ENCODE results near the gene SYNGR3. TPM values are rescaled to one million over a fixed set of nuclear protein-coding genes. Genes with fewer than 3 reads are reported as not detected.

Gene SYNGR3
- total RNA-seq, 1 donor from 2014 or later: 6.0 TPM

DNA sequence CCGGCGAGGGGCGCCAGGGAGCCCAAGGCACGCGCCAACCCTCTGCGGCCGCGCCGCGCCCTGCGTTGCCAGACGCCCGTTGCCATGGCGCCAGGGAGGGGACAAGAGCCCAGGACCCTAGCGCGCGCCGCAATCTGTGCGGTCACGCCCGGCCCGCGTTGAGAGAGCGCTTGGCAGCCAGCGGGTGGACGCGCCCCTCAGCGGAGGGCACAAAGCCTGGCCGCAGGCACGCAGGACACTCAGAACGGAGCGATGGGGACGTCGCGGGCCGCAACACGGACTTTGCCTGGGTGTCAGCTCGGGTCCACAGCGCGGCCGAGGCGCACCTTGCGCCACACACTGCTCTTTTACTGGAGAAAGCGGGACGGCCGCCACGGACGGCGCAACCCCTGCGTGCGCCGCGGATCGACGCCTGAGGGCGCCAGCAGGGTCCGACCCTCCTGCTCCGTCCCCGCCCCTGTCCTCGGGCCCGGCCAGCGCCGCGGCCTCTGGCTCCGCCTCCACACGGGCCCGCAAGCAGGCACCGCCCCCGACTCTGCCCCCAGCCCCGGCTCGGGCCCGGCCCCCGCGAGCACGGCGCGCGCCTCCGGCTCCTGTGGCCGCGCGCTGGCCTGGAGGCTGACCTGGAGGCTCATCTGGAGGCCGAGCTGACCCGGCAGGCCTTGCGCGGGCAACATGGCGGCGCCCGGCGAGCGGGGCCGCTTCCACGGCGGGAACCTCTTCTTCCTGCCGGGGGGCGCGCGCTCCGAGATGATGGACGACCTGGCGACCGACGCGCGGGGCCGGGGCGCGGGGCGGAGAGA lies 6.0 kb upstream of the SYNGR3 start, which contains the start of gene GFER:
Gene GFER, plus strand, starts transcription at position 650 of the 803 bp plus-strand sequence. Its CDS starts 26 bp downstream, at position 676.
- H3K9ac ChIP-seq (ENCODE audit: low read length): peak within 1 kb of the TSS; percentile 83
- Mint-ChIP-seq H3K4me3 (ENCODE audit: unreplicated experiment) (peak within 1 kb of the TSS; percentile 86), H3K27me3 (ENCODE audit: low read depth, unreplicated experiment) (peaks cover 23% of the 10 kb centered on the region), H3K9me3 (ENCODE audit: unreplicated experiment) (no peaks in the 10 kb centered on the region), H3K36me3 (ENCODE audit: low read depth, unreplicated experiment) (peaks cover 2% of the 10 kb centered on the region), H3K4me1 (ENCODE audit: low read depth, unreplicated experiment) (peaks cover 2% of the 10 kb centered on the region), H3K27ac (ENCODE audit: unreplicated experiment) (peak within 1 kb of the TSS; percentile 92)
- H3K4me2 ChIP-seq (ENCODE audit: low read length): peak within 1 kb of the TSS; percentile 91
- H3K4me1 ChIP-seq (ENCODE audit: insufficient read depth, low read length): peaks cover 15% of the 10 kb centered on the region
- peaks cover 33% of the 10 kb centered on the region for H3K27me3 ChIP-seq (ENCODE audit: insufficient read depth, low read length)
- H3K27ac ChIP-seq (ENCODE audit: low read depth, low read length): no peak within 1 kb of the TSS
- FAIRE-seq (no peak), DNase-seq (ENCODE audit: low read depth) (peak; percentile 79)
- peak within 1 kb of the TSS; percentile 68 for H3K4me3 ChIP-seq (ENCODE audit: insufficient read depth, low read depth, low read length)
- TF ChIP-seq, protein P1, sequence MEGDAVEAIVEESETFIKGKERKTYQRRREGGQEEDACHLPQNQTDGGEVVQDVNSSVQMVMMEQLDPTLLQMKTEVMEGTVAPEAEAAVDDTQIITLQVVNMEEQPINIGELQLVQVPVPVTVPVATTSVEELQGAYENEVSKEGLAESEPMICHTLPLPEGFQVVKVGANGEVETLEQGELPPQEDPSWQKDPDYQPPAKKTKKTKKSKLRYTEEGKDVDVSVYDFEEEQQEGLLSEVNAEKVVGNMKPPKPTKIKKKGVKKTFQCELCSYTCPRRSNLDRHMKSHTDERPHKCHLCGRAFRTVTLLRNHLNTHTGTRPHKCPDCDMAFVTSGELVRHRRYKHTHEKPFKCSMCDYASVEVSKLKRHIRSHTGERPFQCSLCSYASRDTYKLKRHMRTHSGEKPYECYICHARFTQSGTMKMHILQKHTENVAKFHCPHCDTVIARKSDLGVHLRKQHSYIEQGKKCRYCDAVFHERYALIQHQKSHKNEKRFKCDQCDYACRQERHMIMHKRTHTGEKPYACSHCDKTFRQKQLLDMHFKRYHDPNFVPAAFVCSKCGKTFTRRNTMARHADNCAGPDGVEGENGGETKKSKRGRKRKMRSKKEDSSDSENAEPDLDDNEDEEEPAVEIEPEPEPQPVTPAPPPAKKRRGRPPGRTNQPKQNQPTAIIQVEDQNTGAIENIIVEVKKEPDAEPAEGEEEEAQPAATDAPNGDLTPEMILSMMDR (IDR thresholded peaks at IDR 0.05; ENCODE audit: insufficient read depth, low read depth, low read length): no peak
- no peak for TF ChIP-seq EZH2 (IDR thresholded peaks at IDR 0.05; ENCODE audit: insufficient read depth, low read length)
- peaks cover 5% of the 10 kb centered on the region for H3K36me3 ChIP-seq (ENCODE audit: insufficient read depth, low read length)
- H4K20me1 ChIP-seq (ENCODE audit: insufficient read depth, low read length): peaks cover 48% of the 10 kb centered on the region
- no peaks in the 10 kb centered on the region for H3K9me3 ChIP-seq (ENCODE audit: insufficient read depth, low read depth, low read length)
- H3K79me2 ChIP-seq (ENCODE audit: insufficient read depth, low read length): peaks cover 16% of the 10 kb centered on the region
- H2AFZ ChIP-seq (ENCODE audit: low read depth, low read length): peak within 1 kb of the TSS; percentile 73

DNA sequence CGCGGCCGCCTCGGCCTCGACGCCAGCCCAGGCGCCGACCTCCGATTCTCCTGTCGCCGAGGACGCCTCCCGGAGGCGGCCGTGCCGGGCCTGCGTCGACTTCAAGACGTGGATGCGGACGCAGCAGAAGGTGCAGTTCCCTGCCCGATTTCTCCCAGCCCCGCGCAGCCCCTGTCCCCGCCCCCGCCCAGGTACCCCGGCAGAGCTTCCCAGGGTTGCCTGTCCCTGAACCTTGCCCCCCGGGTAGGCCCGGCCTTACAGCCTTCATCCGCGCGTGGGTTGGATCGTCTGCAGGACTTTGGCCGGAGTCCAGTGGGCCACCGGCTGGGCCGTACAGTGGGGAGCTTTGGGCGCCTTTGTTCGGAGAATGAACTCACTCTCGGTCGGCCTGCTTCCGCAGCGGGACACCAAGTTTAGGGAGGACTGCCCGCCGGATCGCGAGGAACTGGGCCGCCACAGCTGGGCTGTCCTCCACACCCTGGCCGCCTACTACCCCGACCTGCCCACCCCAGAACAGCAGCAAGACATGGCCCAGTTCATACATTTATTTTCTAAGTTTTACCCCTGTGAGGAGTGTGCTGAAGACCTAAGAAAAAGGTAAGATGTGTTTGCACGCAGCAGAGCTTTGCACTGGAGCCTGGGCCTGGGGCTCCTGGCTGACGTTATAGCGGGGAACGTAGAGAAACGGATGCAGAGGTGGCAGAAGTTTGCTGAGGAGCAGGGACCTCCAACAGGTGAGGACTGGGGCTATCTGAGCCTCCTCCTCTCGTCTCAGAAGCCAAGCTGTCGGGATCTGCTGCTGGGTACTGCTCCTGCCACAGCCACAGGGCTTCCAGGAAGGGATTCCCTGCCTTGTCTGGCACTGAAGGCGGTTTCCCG lies 5.2 kb upstream of the SYNGR3 start:
- peak overlapping the region; percentile 86 for H3K4me3 Mint-ChIP-seq (ENCODE audit: unreplicated experiment)
- H3K9me3 Mint-ChIP-seq (ENCODE audit: unreplicated experiment): no peaks in the 10 kb centered on the region
- Histone ChIP-seq H4K20me1 (ENCODE audit: insufficient read depth, low read length) (peaks cover 45% of the 10 kb centered on the region), H3K79me2 (ENCODE audit: insufficient read depth, low read length) (peaks cover 16% of the 10 kb centered on the region), H3K9me3 (ENCODE audit: insufficient read depth, low read depth, low read length) (no peaks in the 10 kb centered on the region), H3K9ac (ENCODE audit: low read length) (peak overlapping the region; percentile 83), H3K27me3 (ENCODE audit: insufficient read depth, low read length) (peaks cover 40% of the 10 kb centered on the region), H3K4me1 (ENCODE audit: insufficient read depth, low read length) (peaks cover 15% of the 10 kb centered on the region), H2AFZ (ENCODE audit: low read depth, low read length) (peak overlapping the region; percentile 60), H3K4me3 (ENCODE audit: insufficient read depth, low read depth, low read length) (peak overlapping the region; percentile 68), H3K27ac (ENCODE audit: low read depth, low read length) (no peak overlapping the region), H3K36me3 (ENCODE audit: insufficient read depth, low read length) (peaks cover 5% of the 10 kb centered on the region), H3K4me2 (ENCODE audit: low read length) (peak overlapping the region; percentile 91)
- peaks cover 2% of the 10 kb centered on the region for H3K36me3 Mint-ChIP-seq (ENCODE audit: low read depth, unreplicated experiment)
- H3K27ac Mint-ChIP-seq (ENCODE audit: unreplicated experiment): peak overlapping the region; percentile 58
- FAIRE-seq: no peak
- DNase-seq (ENCODE audit: low read depth): peak; percentile 10
- H3K27me3 Mint-ChIP-seq (ENCODE audit: low read depth, unreplicated experiment): peaks cover 29% of the 10 kb centered on the region
- H3K4me1 Mint-ChIP-seq (ENCODE audit: low read depth, unreplicated experiment): peaks cover 2% of the 10 kb centered on the region
- TF ChIP-seq, protein P1 (IDR thresholded peaks at IDR 0.05; ENCODE audit: insufficient read depth, low read depth, low read length): no peak
- no peak for TF ChIP-seq EZH2 (IDR thresholded peaks at IDR 0.05; ENCODE audit: insufficient read depth, low read length)
